SK-N-SH (cell line): ENCODE results near the gene PDE9A. TPM values are rescaled to one million over a fixed set of nuclear protein-coding genes. Genes with fewer than 3 reads are reported as not detected.

ENCODE experiments used
- CTCF ChIA-PET: fragments of 300-600, 350-600 bp; formaldehyde crosslinking; extraction: SDS; loops from one replicate; lab custom pipeline; 2021; lab: Yijun Ruan, JAX
- POLR2A ChIA-PET: fragments of 350-600 bp; sonication (Branson Sonifier 250); formaldehyde crosslinking; extraction: SDS; loops from one replicate; lab custom pipeline; 2020; ENCODE audit warnings: antibody characterized with exemption, inconsistent platforms; lab: Yijun Ruan, JAX
- DNase-seq: peaks from one replicate; pipeline ENCODE4 v3.0.0; 2012
- H2AFZ ChIP-seq: fragments of 200-600 bp; sonication (generic); 2 replicates; pipeline ENCODE4 v1.8.1; 2016; ENCODE audit warnings: antibody characterized with exemption, mild to moderate bottlenecking, low read depth
- H3F3A ChIP-seq: fragments of 200-600 bp; sonication (generic); replicated peaks from 2 replicates; pipeline ENCODE3; 2016; ENCODE audit warnings: antibody characterized with exemption, mild to moderate bottlenecking; ENCODE audit not compliant: insufficient read depth
- H3K27ac ChIP-seq, 2 experiments: fragments of 200-500 bp in 1 of 2; fragments of 200-600 bp in 1 of 2; sonication (Bioruptor generic) in 1 of 2; sonication (generic), shearing (Covaris generic) in 1 of 2; 2 replicates each; pipeline versions ENCODE4 v1.5.1 to v1.6.1; 2014 to 2016; ENCODE audit warnings: low read depth in 2 of 2, inconsistent platforms in 1 of 2, low read length in 1 of 2, mild to moderate bottlenecking in 1 of 2, mixed read lengths in 1 of 2
- H3K27me3 ChIP-seq: fragments of 200-600 bp; sonication (generic), shearing (Covaris generic); 2 replicates; pipeline ENCODE4 v1.6.1; 2016; ENCODE audit warnings: mixed run types; ENCODE audit not compliant: insufficient read depth
- H3K36me3 ChIP-seq, 2 experiments: fragments of 200-500 bp in 1 of 2; fragments of 200-600 bp in 1 of 2; sonication (Bioruptor generic) in 1 of 2; sonication (generic) in 1 of 2; replicated peaks in 1 of 2; 2 replicates each; pipeline versions ENCODE3 to v1.5.1; 2014 to 2016; ENCODE audit warnings: low read length in 1 of 2, mild to moderate bottlenecking in 1 of 2; ENCODE audit not compliant: insufficient read depth in 2 of 2, control insufficient read depth in 1 of 2
- H3K4me1 ChIP-seq, 2 experiments: fragments of 200-500 bp in 1 of 2; fragments of 200-600 bp in 1 of 2; sonication (Bioruptor generic) in 1 of 2; sonication (generic), shearing (Covaris generic) in 1 of 2; 2 replicates each; pipeline versions ENCODE4 v1.5.1 to v1.6.1; 2014 to 2016; ENCODE audit warnings: low read depth in 1 of 2, low read length in 1 of 2, mixed run types in 1 of 2; ENCODE audit not compliant: insufficient read depth in 2 of 2, control insufficient read depth in 1 of 2
- H3K4me2 ChIP-seq: fragments of 200-600 bp; sonication (generic), shearing (Covaris generic); 2 replicates; pipeline ENCODE4 v1.6.1; 2017; ENCODE audit warnings: mixed run types
- H3K4me3 ChIP-seq, 2 experiments: fragments of 200-500 bp in 1 of 2; fragments of 200-600 bp in 1 of 2; sonication (Bioruptor generic) in 1 of 2; sonication (generic), shearing (Covaris generic) in 1 of 2; 2 replicates each; pipeline versions ENCODE4 v1.5.1 to v1.8.1; 2014 to 2016; ENCODE audit warnings: low read depth in 2 of 2, inconsistent platforms in 1 of 2, low read length in 1 of 2, mild to moderate bottlenecking in 1 of 2, mixed read lengths in 1 of 2, moderate library complexity in 1 of 2
- H3K79me2 ChIP-seq: fragments of 200-600 bp; sonication (generic); 2 replicates; pipeline ENCODE4 v1.8.1; 2017; ENCODE audit warnings: mild to moderate bottlenecking; ENCODE audit not compliant: insufficient read depth
- H3K9ac ChIP-seq: fragments of 200-600 bp; sonication (generic); 2 replicates; pipeline ENCODE4 v1.6.1; 2017; ENCODE audit warnings: mixed run types
- H3K9me2 ChIP-seq: fragments of 200-600 bp; sonication (generic); 2 replicates; pipeline ENCODE4 v1.6.1; 2017; ENCODE audit warnings: mixed run types
- H3K9me3 ChIP-seq: fragments of 200-600 bp; sonication (generic); 2 replicates; pipeline ENCODE4 v1.6.1; 2017; ENCODE audit warnings: mixed run types, mild to moderate bottlenecking, moderate library complexity
- H4K20me1 ChIP-seq: fragments of 200-600 bp; sonication (generic); 2 replicates; pipeline ENCODE4 v1.6.1; 2017; ENCODE audit warnings: mild to moderate bottlenecking, mixed run types; ENCODE audit not compliant: insufficient read depth
- ELF1 ChIP-seq: IDR thresholded peaks from 2 replicates; pipeline ENCODE4 v1.4.0; 2012
- GATA2 ChIP-seq: sonication (generic); formaldehyde crosslinking; IDR thresholded peaks from 2 replicates; pipeline ENCODE4 v1.5.0; 2020; ENCODE audit warnings: mild to moderate bottlenecking, missing genetic modification reagents
- JUND ChIP-seq: IDR thresholded peaks from 2 replicates; pipeline ENCODE4 v1.4.0; 2012
- MEF2A ChIP-seq: IDR thresholded peaks from 2 replicates; pipeline ENCODE4 v1.4.0; 2012; ENCODE audit warnings: low read depth, borderline replicate concordance
- NRF1 ChIP-seq: IDR thresholded peaks from 2 replicates; pipeline ENCODE4 v1.6.1; 2012; ENCODE audit warnings: low read depth, mild to moderate bottlenecking, low read length
- POLR2AphosphoS5 ChIP-seq: IDR thresholded peaks from 2 replicates; pipeline ENCODE4 v1.6.1; 2012; ENCODE audit warnings: low read depth, low read length
- RAD21 ChIP-seq: IDR thresholded peaks from 2 replicates; pipeline ENCODE4 v1.6.1; 2012; ENCODE audit warnings: mild to moderate bottlenecking, low read length
- RFX5 ChIP-seq: IDR thresholded peaks from 2 replicates; pipeline ENCODE4 v1.6.1; 2012; ENCODE audit warnings: mild to moderate bottlenecking, improper control_type of control experiment, low read length
- SIN3A ChIP-seq: IDR thresholded peaks from 2 replicates; pipeline ENCODE4 v1.6.1; 2012; ENCODE audit warnings: low read depth, mild to moderate bottlenecking, low read length, moderate library complexity, borderline replicate concordance
- TAF1 ChIP-seq: IDR thresholded peaks from 2 replicates; pipeline ENCODE4 v1.6.1; 2012; ENCODE audit warnings: low read depth, mild to moderate bottlenecking, low read length, moderate library complexity, borderline replicate concordance
- TCF12 ChIP-seq: IDR thresholded peaks from 2 replicates; pipeline ENCODE4 v1.4.0; 2012
- YY1 ChIP-seq: IDR thresholded peaks from 2 replicates; pipeline ENCODE4 v1.4.0; 2012; ENCODE audit warnings: low read depth, mild to moderate bottlenecking
- WGBS: methylation state at CpG from one replicate; pipeline ENCODE4 v1.1.6; 2017; ENCODE audit warnings: low lambda C conversion rate; 5-methylcytosine and 5-hydroxymethylcytosine counted together
- polyA plus RNA-seq, 3 experiments: library from polyadenylated mRNA; depleted of rRNA; stranded (reverse); fragments of >200 nt; gene quantifications; 2 replicates each; pipeline ENCODE4 v1.2.3, GENCODE V29; 2012
- TF ChIP-seq, protein P1 (sequence below): IDR thresholded peaks from 2 replicates; pipeline ENCODE4 v1.6.1; 2012; ENCODE audit warnings: mild to moderate bottlenecking, low read depth, low read length, moderate library complexity
- TF ChIP-seq, protein P2 (sequence below): IDR thresholded peaks from 2 replicates; pipeline ENCODE4; 2012
- TF ChIP-seq, protein P3 (sequence below): IDR thresholded peaks from 2 replicates; pipeline ENCODE4 v1.4.0; 2012; ENCODE audit warnings: low read depth
- TF ChIP-seq, protein P4 (sequence below): IDR thresholded peaks from 2 replicates; pipeline ENCODE4 v1.4.0; 2012; ENCODE audit warnings: low read depth, borderline replicate concordance
- TF ChIP-seq, protein P5 (sequence below): IDR thresholded peaks from 2 replicates; pipeline ENCODE4 v1.4.0; 2012; ENCODE audit warnings: low read depth, borderline replicate concordance
- TF ChIP-seq, protein P6 (sequence below): fragments of 150-350 bp; IDR thresholded peaks from 2 replicates; pipeline ENCODE4 v1.6.1; 2016; ENCODE audit warnings: mild to moderate bottlenecking, low read depth, low read length

Gene PDE9A
- polyA plus RNA-seq, 1 of the 3 experiments (the other 2 are of a cell fraction) = 0.28 TPM

DNA sequence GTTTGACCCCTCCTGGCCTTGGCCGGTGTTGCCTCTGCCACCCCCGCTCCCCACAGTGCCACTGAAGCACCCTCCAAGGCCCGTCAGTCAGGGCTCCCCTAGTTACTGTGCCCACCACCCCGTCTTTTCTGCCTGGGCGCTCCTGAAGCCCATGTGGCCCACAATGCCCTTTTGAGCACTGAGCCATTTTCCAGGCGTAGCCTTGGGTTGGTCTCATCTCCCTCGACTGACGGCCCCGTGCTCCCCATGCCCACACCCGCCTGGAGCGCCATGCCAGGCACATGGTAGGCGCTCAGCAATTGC, 118.0 kb downstream of the PDE9A start (continued):
- TF ChIP-seq, protein P1, sequence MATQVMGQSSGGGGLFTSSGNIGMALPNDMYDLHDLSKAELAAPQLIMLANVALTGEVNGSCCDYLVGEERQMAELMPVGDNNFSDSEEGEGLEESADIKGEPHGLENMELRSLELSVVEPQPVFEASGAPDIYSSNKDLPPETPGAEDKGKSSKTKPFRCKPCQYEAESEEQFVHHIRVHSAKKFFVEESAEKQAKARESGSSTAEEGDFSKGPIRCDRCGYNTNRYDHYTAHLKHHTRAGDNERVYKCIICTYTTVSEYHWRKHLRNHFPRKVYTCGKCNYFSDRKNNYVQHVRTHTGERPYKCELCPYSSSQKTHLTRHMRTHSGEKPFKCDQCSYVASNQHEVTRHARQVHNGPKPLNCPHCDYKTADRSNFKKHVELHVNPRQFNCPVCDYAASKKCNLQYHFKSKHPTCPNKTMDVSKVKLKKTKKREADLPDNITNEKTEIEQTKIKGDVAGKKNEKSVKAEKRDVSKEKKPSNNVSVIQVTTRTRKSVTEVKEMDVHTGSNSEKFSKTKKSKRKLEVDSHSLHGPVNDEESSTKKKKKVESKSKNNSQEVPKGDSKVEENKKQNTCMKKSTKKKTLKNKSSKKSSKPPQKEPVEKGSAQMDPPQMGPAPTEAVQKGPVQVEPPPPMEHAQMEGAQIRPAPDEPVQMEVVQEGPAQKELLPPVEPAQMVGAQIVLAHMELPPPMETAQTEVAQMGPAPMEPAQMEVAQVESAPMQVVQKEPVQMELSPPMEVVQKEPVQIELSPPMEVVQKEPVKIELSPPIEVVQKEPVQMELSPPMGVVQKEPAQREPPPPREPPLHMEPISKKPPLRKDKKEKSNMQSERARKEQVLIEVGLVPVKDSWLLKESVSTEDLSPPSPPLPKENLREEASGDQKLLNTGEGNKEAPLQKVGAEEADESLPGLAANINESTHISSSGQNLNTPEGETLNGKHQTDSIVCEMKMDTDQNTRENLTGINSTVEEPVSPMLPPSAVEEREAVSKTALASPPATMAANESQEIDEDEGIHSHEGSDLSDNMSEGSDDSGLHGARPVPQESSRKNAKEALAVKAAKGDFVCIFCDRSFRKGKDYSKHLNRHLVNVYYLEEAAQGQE = no peak
- TF ChIP-seq YY1 (no peak), JUND (no peak), MEF2A (no peak), NRF1 (no peak), TCF12 (no peak), GATA2 (CRISPR knock-in tag) (no peak), SIN3A (no peak)
- TF ChIP-seq, protein P2, sequence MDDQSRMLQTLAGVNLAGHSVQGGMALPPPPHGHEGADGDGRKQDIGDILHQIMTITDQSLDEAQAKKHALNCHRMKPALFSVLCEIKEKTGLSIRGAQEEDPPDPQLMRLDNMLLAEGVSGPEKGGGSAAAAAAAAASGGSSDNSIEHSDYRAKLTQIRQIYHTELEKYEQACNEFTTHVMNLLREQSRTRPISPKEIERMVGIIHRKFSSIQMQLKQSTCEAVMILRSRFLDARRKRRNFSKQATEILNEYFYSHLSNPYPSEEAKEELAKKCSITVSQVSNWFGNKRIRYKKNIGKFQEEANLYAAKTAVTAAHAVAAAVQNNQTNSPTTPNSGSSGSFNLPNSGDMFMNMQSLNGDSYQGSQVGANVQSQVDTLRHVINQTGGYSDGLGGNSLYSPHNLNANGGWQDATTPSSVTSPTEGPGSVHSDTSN = no peak
- TF ChIP-seq, protein P3, sequence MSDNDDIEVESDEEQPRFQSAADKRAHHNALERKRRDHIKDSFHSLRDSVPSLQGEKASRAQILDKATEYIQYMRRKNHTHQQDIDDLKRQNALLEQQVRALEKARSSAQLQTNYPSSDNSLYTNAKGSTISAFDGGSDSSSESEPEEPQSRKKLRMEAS = no peak
- TF ChIP-seq, protein P4, sequence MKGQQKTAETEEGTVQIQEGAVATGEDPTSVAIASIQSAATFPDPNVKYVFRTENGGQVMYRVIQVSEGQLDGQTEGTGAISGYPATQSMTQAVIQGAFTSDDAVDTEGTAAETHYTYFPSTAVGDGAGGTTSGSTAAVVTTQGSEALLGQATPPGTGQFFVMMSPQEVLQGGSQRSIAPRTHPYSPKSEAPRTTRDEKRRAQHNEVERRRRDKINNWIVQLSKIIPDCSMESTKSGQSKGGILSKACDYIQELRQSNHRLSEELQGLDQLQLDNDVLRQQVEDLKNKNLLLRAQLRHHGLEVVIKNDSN = no peak

DNA sequence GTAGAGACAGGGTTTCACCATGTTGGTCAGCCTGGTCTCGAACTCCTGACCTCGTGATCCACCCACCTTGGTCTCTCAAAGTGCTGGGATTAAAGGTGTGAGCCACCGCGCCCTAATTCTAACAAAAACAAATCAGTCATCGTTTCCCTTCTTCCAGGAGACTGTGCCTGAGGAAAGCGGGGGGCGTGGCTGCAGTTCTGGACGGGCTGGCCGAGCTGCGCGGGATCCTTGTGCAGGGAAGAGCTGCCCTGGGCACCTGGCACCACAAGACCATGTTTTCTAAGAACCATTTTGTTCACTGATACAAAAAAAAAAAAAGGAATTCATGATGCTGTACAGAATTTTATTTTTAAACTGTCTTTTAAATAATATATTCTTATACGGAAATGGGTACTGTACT, 121.7 kb downstream of the PDE9A start:
- Histone ChIP-seq H2AFZ (no peak overlapping the region), H3K4me2 (no peak overlapping the region), H3K79me2 (no peaks in the 10 kb centered on the region), H3K4me1 (no peaks in the 10 kb centered on the region), H3K9me2 (no peaks in the 10 kb centered on the region), H3K9me3 (no peaks in the 10 kb centered on the region), H4K20me1 (no peaks in the 10 kb centered on the region), H3K9ac (no peak overlapping the region), H3F3A (no peaks in the 10 kb centered on the region), H3K27me3 (no peaks in the 10 kb centered on the region), H3K27ac (no peak overlapping the region), H3K4me3 (no peak overlapping the region), H3K36me3 (no peaks in the 10 kb centered on the region)
- DNase-seq = no peak
- ChIA-PET POLR2A (no interaction called here), CTCF (no interaction called here)
- WGBS = 72% methylated on average over 12 of the region's 12 CpGs
- TF ChIP-seq GATA2 (CRISPR knock-in tag) (no peak), RFX5 (no peak), POLR2AphosphoS5 (no peak), RAD21 (no peak), JUND (no peak), TAF1 (no peak), ELF1 (no peak)
- TF ChIP-seq, protein P5, sequence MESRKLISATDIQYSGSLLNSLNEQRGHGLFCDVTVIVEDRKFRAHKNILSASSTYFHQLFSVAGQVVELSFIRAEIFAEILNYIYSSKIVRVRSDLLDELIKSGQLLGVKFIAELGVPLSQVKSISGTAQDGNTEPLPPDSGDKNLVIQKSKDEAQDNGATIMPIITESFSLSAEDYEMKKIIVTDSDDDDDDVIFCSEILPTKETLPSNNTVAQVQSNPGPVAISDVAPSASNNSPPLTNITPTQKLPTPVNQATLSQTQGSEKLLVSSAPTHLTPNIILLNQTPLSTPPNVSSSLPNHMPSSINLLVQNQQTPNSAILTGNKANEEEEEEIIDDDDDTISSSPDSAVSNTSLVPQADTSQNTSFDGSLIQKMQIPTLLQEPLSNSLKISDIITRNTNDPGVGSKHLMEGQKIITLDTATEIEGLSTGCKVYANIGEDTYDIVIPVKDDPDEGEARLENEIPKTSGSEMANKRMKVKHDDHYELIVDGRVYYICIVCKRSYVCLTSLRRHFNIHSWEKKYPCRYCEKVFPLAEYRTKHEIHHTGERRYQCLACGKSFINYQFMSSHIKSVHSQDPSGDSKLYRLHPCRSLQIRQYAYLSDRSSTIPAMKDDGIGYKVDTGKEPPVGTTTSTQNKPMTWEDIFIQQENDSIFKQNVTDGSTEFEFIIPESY = no peak
- TF ChIP-seq, protein P6, sequence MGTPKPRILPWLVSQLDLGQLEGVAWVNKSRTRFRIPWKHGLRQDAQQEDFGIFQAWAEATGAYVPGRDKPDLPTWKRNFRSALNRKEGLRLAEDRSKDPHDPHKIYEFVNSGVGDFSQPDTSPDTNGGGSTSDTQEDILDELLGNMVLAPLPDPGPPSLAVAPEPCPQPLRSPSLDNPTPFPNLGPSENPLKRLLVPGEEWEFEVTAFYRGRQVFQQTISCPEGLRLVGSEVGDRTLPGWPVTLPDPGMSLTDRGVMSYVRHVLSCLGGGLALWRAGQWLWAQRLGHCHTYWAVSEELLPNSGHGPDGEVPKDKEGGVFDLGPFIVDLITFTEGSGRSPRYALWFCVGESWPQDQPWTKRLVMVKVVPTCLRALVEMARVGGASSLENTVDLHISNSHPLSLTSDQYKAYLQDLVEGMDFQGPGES = no peak
- TF ChIP-seq, all 33 proteins: peak for 0
